Adrenal gland (tissue), 12 donors: ENCODE measurements around the gene TMOD1. TPM values are rescaled to one million over a fixed set of nuclear protein-coding genes. Genes with fewer than 3 reads are reported as not detected.

Source experiments
- DNase-seq, 7 donors: peaks; one replicate each; pipeline ENCODE4 v3.0.0-alpha.2; 2019 to 2020
- H3K27ac ChIP-seq, 5 donors: fragments of 200-600 bp; sonication (generic) in 4 of 5; 1 replicate in 3 of 5; 2 replicates in 2 of 5; pipeline versions ENCODE4 v1.5.1 to v1.8.0; 2016 to 2020; ENCODE audit warnings: mild to moderate bottlenecking in 1 of 5
- H3K27me3 ChIP-seq: fragments of 200-600 bp; 2 replicates; pipeline ENCODE4 v1.8.0; 2021
- H3K36me3 ChIP-seq, 2 donors: fragments of 200-600 bp; replicated peaks in 1 of 2; 1 replicate in 1 of 2; 2 replicates in 1 of 2; pipeline versions ENCODE4 v1.5.1 to v1.8.0; 2018 to 2022
- H3K4me1 ChIP-seq, 2 donors: fragments of 200-600 bp; replicated peaks in 1 of 2; 1 replicate in 1 of 2; 2 replicates in 1 of 2; pipeline versions ENCODE4 v1.5.1 to v1.8.0; 2018 to 2021
- H3K4me3 ChIP-seq, 4 donors: fragments of 200-600 bp; sonication (generic) in 3 of 4; one replicate each; pipeline ENCODE4 v1.5.1; 2016 to 2018
- H3K9me3 ChIP-seq, 3 donors: fragments of 200-600 bp; sonication (generic) in 1 of 3; replicated peaks in 1 of 3; 1 replicate in 2 of 3; 2 replicates in 1 of 3; pipeline versions ENCODE4 v1.5.1 to v1.8.0; 2016 to 2021
- CTCF ChIP-seq, 6 experiments: fragments of 450-650 bp in 4 of 6; fragments of 200-600 bp in 2 of 6; sonication (generic) in 1 of 6; IDR thresholded peaks; 1 replicate in 5 of 6; 2 replicates in 1 of 6; pipeline versions ENCODE4 v1.5.1 to v1.8.0; 2016 to 2021; ENCODE audit warnings: antibody characterized with exemption in 6 of 6, mild to moderate bottlenecking in 2 of 6, moderate library complexity in 1 of 6
- POLR2A ChIP-seq, 2 donors: fragments of 450-650 bp; IDR thresholded peaks; one replicate each; pipeline ENCODE4 v1.6.1; 2017; ENCODE audit warnings: antibody characterized with exemption in 2 of 2, mild to moderate bottlenecking in 2 of 2, moderate library complexity in 1 of 2
- WGBS, 4 donors: extraction: QIAGEN DNeasy Blood & Tissue Kit in 2 of 4; methylation state at CpG; one replicate each; pipeline versions ENCODE4 v1.1.5 to v1.1.7; 2013 to 2017; 5-methylcytosine and 5-hydroxymethylcytosine counted together
- intact Hi-C, 2 donors: fragments of 100-400 bp; cut with DNase I; formaldehyde crosslinking; loops; one replicate each; pipeline versions ENCODE4 v1.14.1 to v1.15.0; 2022 to 2023
- polyA plus RNA-seq, 3 donors: library from polyadenylated mRNA; stranded (reverse); fragments of 200-250 nt in 2 of 3; fragments of 350-450 nt in 1 of 3; fragmentation: Illumina TruSeq in 1 of 3; extraction: RNeasy Lipid Tissue Mini Kit (QIAGEN cat#74804) in 1 of 3; gene quantifications; one replicate each; pipeline ENCODE4 v1.2.3, GENCODE V29; 2013 to 2014
- total RNA-seq, 9 donors: library from RNA; depleted of rRNA in 4 of 9; stranded (reverse); fragments of >200 nt in 4 of 9; fragments of 120-200 nt in 1 of 9; fragmentation: NEBNext Ultra II Directional in 1 of 9; extraction: Animal tissue kit (Norgen Biotek cat#: 25700) in 1 of 9; gene quantifications; one replicate each; pipeline versions ENCODE4 v1.1.0 to v1.2.4, GENCODE V29; 2013 to 2023
- donor health status: healthy with polysubstance abuse.
- donor health status: Bipolar disorder and iron deficiency.
- donor health status: DM: yes; HTN: yes; CAD: no.
- donor health status: DM: no; HTN: no; CAD: no.
- donor health status: DM: no; HTN: no; CAD: no.
- donor health status: DM: yes; HTN: yes; CAD: no.

TMOD1 gene
- total and polyA plus RNA-seq, 12 donors: 23.9 to 91.2 (median 59.8) TPM

GRCh38 chr9:97529363-97530076, 28.1 kb downstream of the TMOD1 start:
- 61 to 71% (median 66%) methylated on average over 11 of the region's 11 CpGs for WGBS, 4 donors
- Histone ChIP-seq H3K27me3 (no peaks in the 10 kb centered on the region), H3K27ac (peak overlapping the region in 2 of 5 donors; percentile 61 to 81), H3K4me1 (peaks cover 0 to 3% of the 10 kb centered on the region in 2 donors), H3K4me3 (no peak overlapping the region), H3K36me3 (peaks cover 0 to 31% of the 10 kb centered on the region in 2 donors), H3K9me3 (no peaks in the 10 kb centered on the region)
- TF ChIP-seq CTCF (IDR thresholded peaks at IDR 0.05) (no peak), POLR2A (IDR thresholded peaks at IDR 0.05) (no peak)
- peak in 1 of 7 donors; percentile 54 for DNase-seq
- intact Hi-C loops: no loop called here

- peaks cover 0 to 10% of the 10 kb centered on the region in 2 donors for H3K36me3 ChIP-seq
- no peaks in the 10 kb centered on the region for H3K9me3 ChIP-seq
- H3K4me3 ChIP-seq: no peak overlapping the region
- DNase-seq: peak in 1 of 7 donors; percentile 59
- H3K27ac ChIP-seq: peak overlapping the region in 1 of 5 donors; percentile 57
- TF ChIP-seq POLR2A (IDR thresholded peaks at IDR 0.05) (no peak), CTCF (IDR thresholded peaks at IDR 0.05) (no peak)
- H3K4me1 ChIP-seq: peaks cover 0 to 3% of the 10 kb centered on the region in 2 donors
- H3K27me3 ChIP-seq: no peaks in the 10 kb centered on the region
- intact Hi-C loops: no loop called here
- 69 to 72% (median 70%) methylated on average over 9 of the region's 9 CpGs for WGBS, 4 donors
Observed at GRCh38 chr9:97531888-97532376, 30.5 kb downstream of the TMOD1 start.

GRCh38 chr9:97534185-97534584, 32.7 kb downstream of the TMOD1 start:
- Histone ChIP-seq H3K4me3 (no peak overlapping the region), H3K27me3 (no peaks in the 10 kb centered on the region), H3K36me3 (no peaks in the 10 kb centered on the region), H3K4me1 (peaks cover 0 to 3% of the 10 kb centered on the region in 2 donors), H3K27ac (no peak overlapping the region), H3K9me3 (no peaks in the 10 kb centered on the region)
- 82 to 94% (median 87%) methylated on average over 3 of the region's 3 CpGs for WGBS, 4 donors
- TF ChIP-seq POLR2A (IDR thresholded peaks at IDR 0.05) (no peak), CTCF (IDR thresholded peaks at IDR 0.05) (no peak)
- peak in 1 of 7 donors; percentile 24 for DNase-seq
- intact Hi-C loops: no loop called here

GRCh38 chr9:97534961-97535594, 33.6 kb downstream of the TMOD1 start:
- intact Hi-C loops: no loop called here
- H3K9me3 ChIP-seq: no peaks in the 10 kb centered on the region
- peak overlapping the region in 2 of 5 donors; percentile 15 for H3K27ac ChIP-seq
- TF ChIP-seq CTCF (IDR thresholded peaks at IDR 0.05): no peak
- TF ChIP-seq POLR2A (IDR thresholded peaks at IDR 0.05): no peak
- no peaks in the 10 kb centered on the region for H3K36me3 ChIP-seq
- H3K27me3 ChIP-seq: no peaks in the 10 kb centered on the region
- 96 to 99% (median 97%) methylated on average over 10 of the region's 10 CpGs for WGBS, 4 donors
- H3K4me3 ChIP-seq: no peak overlapping the region
- peaks cover 0 to 3% of the 10 kb centered on the region in 2 donors for H3K4me1 ChIP-seq
- DNase-seq: peak in 1 of 7 donors; percentile 47
